Panc1 (cell line): ENCODE data around the gene ZBTB25. TPM values are rescaled to one million over a fixed set of nuclear protein-coding genes. Genes with fewer than 3 reads are reported as not detected.

ENCODE experiments used
- ATAC-seq: fragments of 200-7000 bp; cut with Tn5 transposase; 2 replicates; pipeline ENCODE4 v1.9.1; 2020; ENCODE audit warnings: mild to moderate bottlenecking, moderate library complexity
- BruUV-seq: library from RNA; stranded (reverse); fragments of 400-500 nt; replicated peaks from 2 replicates; lab custom pipeline; 2021; lab: Mats Ljungman, UMichigan
- CTCF ChIA-PET: fragments of 300-600 bp; sonication (Branson Sonifier 250); formaldehyde crosslinking; loops from one replicate; lab custom pipeline; 2022; ENCODE audit warnings: antibody characterized with exemption; lab: Charles Lee
- POLR2A ChIA-PET: fragments of 300-600 bp; sonication (Branson Sonifier 250); formaldehyde crosslinking; loops from one replicate; lab custom pipeline; 2022; ENCODE audit warnings: antibody characterized with exemption; lab: Charles Lee
- DNase-seq: peaks from one replicate; pipeline ENCODE4 v3.0.0-alpha.2; 2010; ENCODE audit warnings: low read depth, low spot score
- H3K27ac ChIP-seq: 2 replicates; pipeline ENCODE4 v1.5.1; 2011; ENCODE audit warnings: mild to moderate bottlenecking, low read length, inconsistent platforms
- H3K27me3 ChIP-seq: fragments of 200-500 bp; sonication (Bioruptor generic); 2 replicates; pipeline ENCODE4 v1.6.0; 2014; ENCODE audit warnings: low read length, inconsistent platforms; ENCODE audit not compliant: control insufficient read depth, insufficient read depth
- H3K36me3 ChIP-seq: fragments of 200-500 bp; sonication (Bioruptor generic); 2 replicates; pipeline ENCODE4 v1.5.1; 2014; ENCODE audit warnings: inconsistent platforms, mild to moderate bottlenecking, low read length, moderate library complexity; ENCODE audit not compliant: control insufficient read depth, insufficient read depth
- H3K4me1 ChIP-seq: 2 replicates; pipeline ENCODE4 v1.5.1; 2011; ENCODE audit warnings: inconsistent platforms, mild to moderate bottlenecking, low read length, moderate library complexity; ENCODE audit not compliant: control insufficient read depth, insufficient read depth
- H3K4me3 ChIP-seq, 2 experiments: 2 replicates each; pipeline ENCODE4 v1.5.1; 2011 to 2012; ENCODE audit warnings: low read depth in 2 of 2, low read length in 2 of 2, mild to moderate bottlenecking in 2 of 2, inconsistent platforms in 1 of 2, moderate library complexity in 1 of 2
- H3K9me3 ChIP-seq: fragments of 200-500 bp; sonication (Bioruptor generic); 2 replicates; pipeline ENCODE4 v1.5.1; 2014; ENCODE audit warnings: low read depth, mild to moderate bottlenecking, inconsistent platforms, low read length, moderate library complexity; ENCODE audit not compliant: control insufficient read depth, insufficient read depth
- CTCF ChIP-seq: fragments of 450-650 bp; IDR thresholded peaks from 2 replicates; pipeline ENCODE4 v1.5.1; 2017; ENCODE audit warnings: mild to moderate bottlenecking
- POLR2AphosphoS5 ChIP-seq: IDR thresholded peaks from 2 replicates; pipeline ENCODE4 v1.6.1; 2012; ENCODE audit warnings: mild to moderate bottlenecking, low read depth, low read length, moderate library complexity
- SIN3A ChIP-seq: IDR thresholded peaks from 2 replicates; pipeline ENCODE4 v1.6.1; 2012; ENCODE audit warnings: low read depth, mild to moderate bottlenecking, low read length, moderate library complexity, borderline replicate concordance; ENCODE audit not compliant: insufficient read depth
- TCF7L2 ChIP-seq: IDR thresholded peaks from 2 replicates; pipeline ENCODE4 v1.6.1; 2011; ENCODE audit warnings: mild to moderate bottlenecking, low read depth, low read length, inconsistent platforms
- in situ Hi-C: cut with HindIII; loops from 2 replicates; pipeline ENCODE4 v1.10.0; 2016; ENCODE audit warnings: low sequenced_read_pairs, low pct_unique_long_range_greater_than_20kb
- intact Hi-C: fragments of 100-400 bp; cut with micrococcal nuclease; formaldehyde crosslinking; loops from one replicate; pipeline ENCODE4 v1.10.0; 2022; ENCODE audit not compliant: unreplicated experiment
- total RNA-seq: library from RNA; stranded (reverse); gene quantifications from one replicate; pipeline ENCODE4 v1.2.1, GENCODE V29; 2021; ENCODE audit not compliant: unreplicated experiment
- TF ChIP-seq, protein P1 (sequence below), 2 experiments: IDR thresholded peaks; 2 replicates each; pipeline ENCODE4 v1.6.1; 2011 to 2012; ENCODE audit warnings: low read depth in 2 of 2, control low read depth in 1 of 2, low read length in 1 of 2, mild to moderate bottlenecking in 1 of 2, moderate library complexity in 1 of 2; ENCODE audit not compliant: insufficient read depth in 1 of 2

The ZBTB25 gene
- total RNA-seq, 1 experiment from 2014 or later, result 9.0 TPM

GRCh38 chr14:64491637-64492036 lies 12.0 kb downstream of the ZBTB25 start:
- DNase-seq (no peak), ATAC-seq (no peak)
- H3K27ac ChIP-seq, result no peak overlapping the region
- H3K9me3 ChIP-seq, result no peaks in the 10 kb centered on the region
- peaks cover 5% of the 10 kb centered on the region for H3K36me3 ChIP-seq
- H3K4me1 ChIP-seq, result no peaks in the 10 kb centered on the region
- POLR2A ChIA-PET, result no interaction called here
- intact Hi-C loops (no loop called here), in situ Hi-C loops (no loop called here)
- no peak for TF ChIP-seq POLR2AphosphoS5
- no peak for TF ChIP-seq TCF7L2
- no peak for TF ChIP-seq CTCF
- TF ChIP-seq SIN3A, result no peak
- TF ChIP-seq, protein P1, sequence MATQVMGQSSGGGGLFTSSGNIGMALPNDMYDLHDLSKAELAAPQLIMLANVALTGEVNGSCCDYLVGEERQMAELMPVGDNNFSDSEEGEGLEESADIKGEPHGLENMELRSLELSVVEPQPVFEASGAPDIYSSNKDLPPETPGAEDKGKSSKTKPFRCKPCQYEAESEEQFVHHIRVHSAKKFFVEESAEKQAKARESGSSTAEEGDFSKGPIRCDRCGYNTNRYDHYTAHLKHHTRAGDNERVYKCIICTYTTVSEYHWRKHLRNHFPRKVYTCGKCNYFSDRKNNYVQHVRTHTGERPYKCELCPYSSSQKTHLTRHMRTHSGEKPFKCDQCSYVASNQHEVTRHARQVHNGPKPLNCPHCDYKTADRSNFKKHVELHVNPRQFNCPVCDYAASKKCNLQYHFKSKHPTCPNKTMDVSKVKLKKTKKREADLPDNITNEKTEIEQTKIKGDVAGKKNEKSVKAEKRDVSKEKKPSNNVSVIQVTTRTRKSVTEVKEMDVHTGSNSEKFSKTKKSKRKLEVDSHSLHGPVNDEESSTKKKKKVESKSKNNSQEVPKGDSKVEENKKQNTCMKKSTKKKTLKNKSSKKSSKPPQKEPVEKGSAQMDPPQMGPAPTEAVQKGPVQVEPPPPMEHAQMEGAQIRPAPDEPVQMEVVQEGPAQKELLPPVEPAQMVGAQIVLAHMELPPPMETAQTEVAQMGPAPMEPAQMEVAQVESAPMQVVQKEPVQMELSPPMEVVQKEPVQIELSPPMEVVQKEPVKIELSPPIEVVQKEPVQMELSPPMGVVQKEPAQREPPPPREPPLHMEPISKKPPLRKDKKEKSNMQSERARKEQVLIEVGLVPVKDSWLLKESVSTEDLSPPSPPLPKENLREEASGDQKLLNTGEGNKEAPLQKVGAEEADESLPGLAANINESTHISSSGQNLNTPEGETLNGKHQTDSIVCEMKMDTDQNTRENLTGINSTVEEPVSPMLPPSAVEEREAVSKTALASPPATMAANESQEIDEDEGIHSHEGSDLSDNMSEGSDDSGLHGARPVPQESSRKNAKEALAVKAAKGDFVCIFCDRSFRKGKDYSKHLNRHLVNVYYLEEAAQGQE (IDR thresholded peaks at IDR 0.05; ENCODE audit: insufficient read depth in 1 of 2, low read depth in 2 of 2, low read length in 1 of 2), result no peak
- H3K4me3 ChIP-seq, result no peak overlapping the region
- no peaks in the 10 kb centered on the region for H3K27me3 ChIP-seq
- CTCF ChIA-PET, result no interaction called here
- BruUV-seq, result no TSS peak

GRCh38 chr14:64488590-64489099 lies 15.0 kb downstream of the ZBTB25 start:
- DNase-seq, result no peak
- TF ChIP-seq, protein P1 (IDR thresholded peaks at IDR 0.05; ENCODE audit: insufficient read depth in 1 of 2, low read depth in 2 of 2, low read length in 1 of 2), result no peak
- H3K4me1 ChIP-seq, result no peaks in the 10 kb centered on the region
- BruUV-seq, result no TSS peak
- intact Hi-C loops, result no loop called here
- no peak overlapping the region for H3K27ac ChIP-seq
- POLR2A ChIA-PET, result no interaction called here
- ATAC-seq, result no peak
- no peak overlapping the region for H3K4me3 ChIP-seq
- H3K36me3 ChIP-seq, result peaks cover 10% of the 10 kb centered on the region
- CTCF ChIA-PET, result no interaction called here
- H3K9me3 ChIP-seq, result no peaks in the 10 kb centered on the region
- in situ Hi-C loops, result no loop called here
- no peaks in the 10 kb centered on the region for H3K27me3 ChIP-seq
